ENCODE data around the gene SLC35E1. TPM values are rescaled to one million over a fixed set of nuclear protein-coding genes. Genes with fewer than 3 reads are reported as not detected.
A peak's percentile ranks its signal among the peaks of the same experiment; 100 is the strongest.

The SLC35E1 gene
- total and polyA plus RNA-seq, 10 donors, result 13.2 to 36.6 (median 29.9) TPM

DNA sequence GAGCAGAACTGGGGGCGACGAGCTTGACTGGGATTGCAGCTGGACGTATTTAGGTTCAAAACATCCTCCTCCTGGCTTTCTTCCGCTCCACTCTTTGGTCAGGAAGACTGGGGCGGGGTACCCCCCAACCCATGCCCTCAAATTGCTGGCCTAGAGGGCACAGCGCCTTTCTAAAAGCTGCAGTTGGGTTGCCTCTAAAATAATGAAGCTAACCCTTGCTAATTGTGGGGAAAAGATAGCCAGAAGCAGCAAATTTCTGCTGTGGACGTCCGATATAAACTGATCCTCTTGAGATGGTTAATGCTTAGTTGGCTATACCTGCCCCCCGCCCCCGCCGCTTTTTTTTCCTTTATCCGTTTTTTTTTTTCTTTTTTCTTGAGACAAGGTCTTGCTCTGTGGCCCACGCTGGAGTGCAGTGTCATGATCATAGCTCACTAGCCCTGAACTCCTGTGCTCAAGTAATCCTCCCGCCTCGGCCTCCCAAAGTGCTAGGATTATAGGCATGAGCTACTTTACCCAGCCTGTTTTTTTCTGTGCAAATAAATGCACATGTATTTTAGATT, 29.2 kb downstream of the SLC35E1 start:
- Histone ChIP-seq H3K4me1 (peaks cover 25 to 83% (median 66%) of the 10 kb centered on the region in 6 donors), H3K4me3 (peak overlapping the region; percentile 81 to 100 (median 96)), H3K27ac (peak overlapping the region; percentile 82 to 97 (median 90)), H3K9me3 (no peaks in the 10 kb centered on the region), H3K36me3 (peaks cover 0 to 29% (median 8%) of the 10 kb centered on the region in 6 donors), H3K27me3 (replicated peaks in 1 of 7) (no peaks in the 10 kb centered on the region)
- DNase-seq, result no peak
- intact Hi-C loops (cut with DNase I; ENCODE audit: low total_unique reads), result no loop called here
- TF ChIP-seq, protein P1, sequence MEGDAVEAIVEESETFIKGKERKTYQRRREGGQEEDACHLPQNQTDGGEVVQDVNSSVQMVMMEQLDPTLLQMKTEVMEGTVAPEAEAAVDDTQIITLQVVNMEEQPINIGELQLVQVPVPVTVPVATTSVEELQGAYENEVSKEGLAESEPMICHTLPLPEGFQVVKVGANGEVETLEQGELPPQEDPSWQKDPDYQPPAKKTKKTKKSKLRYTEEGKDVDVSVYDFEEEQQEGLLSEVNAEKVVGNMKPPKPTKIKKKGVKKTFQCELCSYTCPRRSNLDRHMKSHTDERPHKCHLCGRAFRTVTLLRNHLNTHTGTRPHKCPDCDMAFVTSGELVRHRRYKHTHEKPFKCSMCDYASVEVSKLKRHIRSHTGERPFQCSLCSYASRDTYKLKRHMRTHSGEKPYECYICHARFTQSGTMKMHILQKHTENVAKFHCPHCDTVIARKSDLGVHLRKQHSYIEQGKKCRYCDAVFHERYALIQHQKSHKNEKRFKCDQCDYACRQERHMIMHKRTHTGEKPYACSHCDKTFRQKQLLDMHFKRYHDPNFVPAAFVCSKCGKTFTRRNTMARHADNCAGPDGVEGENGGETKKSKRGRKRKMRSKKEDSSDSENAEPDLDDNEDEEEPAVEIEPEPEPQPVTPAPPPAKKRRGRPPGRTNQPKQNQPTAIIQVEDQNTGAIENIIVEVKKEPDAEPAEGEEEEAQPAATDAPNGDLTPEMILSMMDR (IDR thresholded peaks at IDR 0.05 in 8 of 11, conservative IDR thresholded peaks at IDR 0.05 in 3 of 11), result no peak
- TF ChIP-seq POLR2A (IDR thresholded peaks at IDR 0.05), result no peak
- no peak for TF ChIP-seq POLR2AphosphoS5 (IDR thresholded peaks at IDR 0.05)
- WGBS, 5 donors, result 5 to 6% (median 6%) methylated on average over 13 to 15 of the region's 15 CpGs

DNA sequence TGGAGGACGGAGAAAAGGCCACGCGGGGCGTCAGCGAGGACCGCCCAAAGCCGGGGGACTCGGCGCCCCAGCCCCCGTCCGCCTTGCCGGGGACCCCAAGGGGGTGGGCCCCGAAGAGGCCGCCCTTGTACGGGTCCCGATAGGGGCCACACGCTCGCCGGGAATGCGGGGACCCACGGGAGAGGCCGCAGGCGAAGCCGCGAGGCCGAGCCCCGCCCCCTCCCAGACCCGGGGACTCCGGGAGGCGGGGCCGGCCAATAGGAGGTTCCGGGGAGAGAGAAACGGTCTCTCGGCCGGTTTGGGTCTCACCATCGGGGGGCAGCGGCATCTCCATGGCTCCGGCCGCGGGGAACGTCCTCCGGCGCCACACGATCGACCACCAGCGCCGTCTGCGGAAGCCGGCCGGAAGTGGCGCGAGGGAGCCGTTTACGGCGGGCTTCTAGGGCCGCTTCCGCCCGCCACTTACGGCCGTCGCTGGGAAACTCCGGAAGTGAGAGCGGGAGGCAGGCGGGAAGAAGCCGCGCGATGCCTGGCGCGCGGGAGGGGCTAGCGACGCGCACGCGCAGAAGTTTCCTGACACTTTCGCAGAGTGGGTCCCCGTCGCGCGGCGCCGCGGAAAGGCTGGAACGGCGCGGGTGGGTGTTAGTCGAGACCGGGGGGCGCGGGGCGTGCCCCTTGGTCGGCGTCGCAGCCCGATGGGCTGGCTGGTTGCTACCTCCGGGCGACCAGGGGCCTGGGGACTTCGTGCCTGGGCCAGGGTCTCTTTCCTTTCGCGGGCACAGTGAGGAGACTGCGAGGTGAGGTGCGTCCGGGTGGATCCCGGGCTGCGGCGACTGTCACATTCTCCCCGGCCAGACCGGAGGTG, 29.9 kb downstream of the SLC35E1 start, which contains the start of gene CHERP:
TSS of gene CHERP (minus strand) at position 393 of the 865 bp plus-strand sequence. CDS start at position 334, 59 bp downstream.
- WGBS, 5 donors, result 0 to 1% (median 0%) methylated on average over 53 to 108 of the region's 108 CpGs
- TF ChIP-seq POLR2A (IDR thresholded peaks at IDR 0.05) (peak in 2 of 3 donors; percentile 5 to 62), POLR2AphosphoS5 (IDR thresholded peaks at IDR 0.05) (peak; percentile 96 to 98 (median 96))
- TF ChIP-seq, protein P1 (IDR thresholded peaks at IDR 0.05 in 8 of 11, conservative IDR thresholded peaks at IDR 0.05 in 3 of 11), result peak in 5 of 11 experiments; percentile 14 to 45 (median 30)
- peak within 1 kb of the TSS; percentile 82 to 97 (median 90) for H3K27ac ChIP-seq

DNA sequence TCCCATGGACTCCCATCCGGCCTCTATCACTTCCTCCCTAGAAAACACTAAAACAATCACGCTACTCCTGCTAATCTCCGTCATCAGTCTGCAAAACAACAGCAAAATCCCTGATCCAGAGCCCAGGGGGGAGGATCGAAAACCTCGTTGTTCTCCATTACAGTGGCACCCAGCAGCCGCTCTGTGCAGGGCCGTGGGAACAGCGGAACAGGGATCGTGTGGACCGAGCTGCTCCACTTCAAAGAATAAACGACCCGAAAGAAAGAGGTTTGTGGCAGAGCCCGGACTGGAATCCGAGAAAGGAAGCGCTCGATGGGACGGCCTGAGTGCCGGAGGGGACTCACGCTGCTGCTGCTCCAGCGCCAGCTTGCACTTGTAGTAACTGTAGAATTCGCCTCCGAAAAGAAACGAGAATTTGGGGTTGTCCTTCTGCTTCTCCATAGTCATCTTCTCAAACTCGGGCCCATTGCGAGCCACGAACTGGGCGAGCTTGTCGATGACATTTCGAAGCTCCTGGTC, 30.6 kb downstream of the SLC35E1 start:
- intact Hi-C loops (cut with DNase I; ENCODE audit: low total_unique reads), result no loop called here

More for the DNA sequence above, 29.9 kb downstream of the SLC35E1 start, which contains the start of gene CHERP:
- H3K36me3 ChIP-seq, result peaks cover 0 to 36% (median 10%) of the 10 kb centered on the region in 6 donors
- no peaks in the 10 kb centered on the region for H3K9me3 ChIP-seq
- peak within 1 kb of the TSS; percentile 81 to 100 (median 96) for H3K4me3 ChIP-seq
- intact Hi-C loops (cut with DNase I; ENCODE audit: low total_unique reads), result no loop called here
- peak; percentile 98 for DNase-seq
- peaks cover 25 to 83% (median 68%) of the 10 kb centered on the region in 6 donors for H3K4me1 ChIP-seq
- no peaks in the 10 kb centered on the region for H3K27me3 ChIP-seq (replicated peaks in 1 of 7)

More for the DNA sequence above, 30.6 kb downstream of the SLC35E1 start:
- no peak for DNase-seq
- TF ChIP-seq, protein P1 (IDR thresholded peaks at IDR 0.05 in 8 of 11, conservative IDR thresholded peaks at IDR 0.05 in 3 of 11), result no peak
- TF ChIP-seq POLR2A (IDR thresholded peaks at IDR 0.05) (no peak), POLR2AphosphoS5 (IDR thresholded peaks at IDR 0.05) (no peak)
- H3K4me1 ChIP-seq, result peaks cover 25 to 84% (median 69%) of the 10 kb centered on the region in 6 donors
- peaks cover 0 to 43% (median 14%) of the 10 kb centered on the region in 6 donors for H3K36me3 ChIP-seq
- H3K4me3 ChIP-seq, result peak overlapping the region; percentile 81 to 100 (median 96)
- 1 to 3% (median 1%) methylated on average over 24 to 29 of the region's 29 CpGs for WGBS, 5 donors
- H3K9me3 ChIP-seq, result no peaks in the 10 kb centered on the region
- peak overlapping the region; percentile 82 to 97 (median 90) for H3K27ac ChIP-seq
- no peaks in the 10 kb centered on the region for H3K27me3 ChIP-seq (replicated peaks in 1 of 7)

All from spleen (tissue), 11 donors.